Naive B cell (primary cell): ENCODE results near the gene TMEM198. TPM values are rescaled to one million over a fixed set of nuclear protein-coding genes. Genes with fewer than 3 reads are reported as not detected.

Experiments used
- ATAC-seq, 2 donors: fragments of 150-1000 bp; cut with Tn5 transposase; 2 replicates each; pipeline ENCODE4 v1.10.0; 2021; ENCODE audit warnings: low read depth in 2 of 2, mild to moderate bottlenecking in 2 of 2, moderate library complexity in 2 of 2
- DNase-seq: peaks from one replicate; pipeline ENCODE4 v3.0.0; 2022
- H3K27ac Mint-ChIP-seq, 6 donors: one replicate each; pipeline ENCODE4 v1.8.0; 2020 to 2022; ENCODE audit warnings: mild to moderate bottlenecking in 6 of 6, mixed read lengths in 6 of 6, moderate library complexity in 5 of 6, inconsistent platforms in 2 of 6
- H3K27me3 Mint-ChIP-seq, 3 donors: one replicate each; pipeline ENCODE4 v1.8.0; 2021 to 2022; ENCODE audit warnings: mixed read lengths in 3 of 3, mild to moderate bottlenecking in 1 of 3
- H3K36me3 Mint-ChIP-seq, 2 donors: one replicate each; pipeline ENCODE4 v1.8.0; 2020 to 2022; ENCODE audit warnings: mixed read lengths in 2 of 2, inconsistent platforms in 1 of 2, mild to moderate bottlenecking in 1 of 2
- H3K4me1 Mint-ChIP-seq, 3 donors: one replicate each; pipeline ENCODE4 v1.8.0; 2020 to 2022; ENCODE audit warnings: mixed read lengths in 3 of 3, inconsistent platforms in 1 of 3, mild to moderate bottlenecking in 1 of 3, moderate library complexity in 1 of 3
- H3K4me3 Mint-ChIP-seq, 8 donors: one replicate each; pipeline ENCODE4 v1.8.0; 2020 to 2022; ENCODE audit warnings: mild to moderate bottlenecking in 8 of 8, mixed read lengths in 8 of 8, moderate library complexity in 8 of 8, inconsistent platforms in 2 of 8
- H3K9me3 Mint-ChIP-seq, 7 donors: one replicate each; pipeline ENCODE4 v1.8.0; 2020 to 2022; ENCODE audit warnings: mixed read lengths in 7 of 7, mild to moderate bottlenecking in 5 of 7, inconsistent platforms in 2 of 7, moderate library complexity in 1 of 7
- polyA plus RNA-seq, 6 donors: library from polyadenylated mRNA; unstranded; fragments of 300-500 nt; fragmentation: Illumina TruSeq; gene quantifications; one replicate each; pipeline ENCODE4 v1.2.3, GENCODE V29; 2021; ENCODE audit warnings: low read depth in 6 of 6

TMEM198 gene
- polyA plus RNA-seq, 6 donors from 2014 or later, result 1.2 TPM; not detected in 5

DNA sequence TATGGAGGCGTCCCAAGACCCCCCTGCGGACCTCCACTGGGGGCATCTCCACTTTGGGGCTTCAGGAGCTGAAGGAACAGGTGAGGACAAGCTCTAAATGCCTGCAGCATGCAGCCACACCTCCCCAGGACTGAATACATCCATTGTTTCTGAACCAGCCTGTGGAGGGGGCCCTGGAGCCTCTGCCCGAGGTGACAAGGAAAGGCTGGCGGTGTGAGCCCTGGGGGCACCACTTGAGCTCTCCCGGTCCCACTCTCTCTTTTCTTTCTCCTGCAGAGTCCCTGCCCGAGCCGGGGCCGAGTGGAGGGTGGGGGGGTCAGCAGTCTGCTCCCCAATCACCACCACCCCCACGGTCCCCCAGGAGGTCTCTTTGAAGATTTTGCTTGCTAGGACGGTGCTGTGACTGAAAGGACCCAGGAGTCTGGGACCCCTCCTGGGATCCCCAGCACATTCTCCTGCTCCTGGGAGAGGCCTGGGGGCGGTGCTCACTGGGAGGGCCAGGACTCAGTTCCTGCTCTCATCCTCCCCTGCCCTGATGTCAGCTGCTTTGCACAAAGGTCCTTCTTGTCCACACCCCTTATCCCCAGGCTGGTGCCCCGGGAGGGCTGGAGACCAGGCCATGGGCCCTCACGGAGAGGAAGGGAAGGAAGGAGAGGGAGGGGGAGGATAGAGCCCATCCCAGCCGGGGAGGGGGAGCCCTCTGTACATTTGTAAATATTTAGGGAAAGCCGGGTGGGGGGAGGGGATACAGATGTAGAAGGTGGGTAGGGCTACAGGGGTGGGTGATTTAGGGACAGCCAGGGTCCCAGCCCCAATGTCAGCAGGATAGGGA is 6.0 kb upstream of the TMEM198 start:
- DNase-seq, result no peak
- Mint-ChIP-seq H3K4me1 (peaks cover 5 to 18% (median 10%) of the 10 kb centered on the region in 3 donors), H3K4me3 (no peak overlapping the region), H3K36me3 (no peaks in the 10 kb centered on the region), H3K27me3 (peaks cover 25 to 84% (median 64%) of the 10 kb centered on the region in 3 donors), H3K9me3 (no peaks in the 10 kb centered on the region), H3K27ac (no peak overlapping the region)
- no peak for ATAC-seq

DNA sequence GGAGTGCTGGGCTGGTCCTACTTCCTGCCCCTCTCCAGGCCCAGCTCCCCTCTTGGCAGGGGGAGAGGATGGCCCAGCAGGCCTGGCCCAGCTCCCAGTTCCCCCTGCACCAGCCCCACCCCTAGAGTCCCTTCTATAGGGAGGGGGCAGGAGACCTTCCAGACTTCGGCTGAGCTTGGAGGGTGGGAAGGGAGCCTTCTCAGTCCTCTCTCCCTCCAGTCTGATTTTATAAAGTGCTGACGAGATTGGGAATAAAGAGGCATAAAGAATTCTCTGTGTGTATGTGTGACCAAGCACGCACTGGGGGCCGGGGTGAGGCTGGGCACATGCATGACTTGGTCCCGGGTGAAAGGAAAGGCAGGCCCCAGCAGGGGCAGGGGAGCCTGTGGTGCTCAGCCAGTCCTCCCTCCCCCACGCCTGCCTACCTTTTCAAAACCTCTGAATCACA is 5.3 kb upstream of the TMEM198 start:
- H3K27me3 Mint-ChIP-seq, result peaks cover 21 to 80% (median 57%) of the 10 kb centered on the region in 3 donors
- DNase-seq, result no peak
- peak overlapping the region in 1 of 8 donors; percentile 35 for H3K4me3 Mint-ChIP-seq
- ATAC-seq, result no peak
- H3K4me1 Mint-ChIP-seq, result peaks cover 7 to 18% (median 11%) of the 10 kb centered on the region in 3 donors
- no peak overlapping the region for H3K27ac Mint-ChIP-seq
- no peaks in the 10 kb centered on the region for H3K9me3 Mint-ChIP-seq
- H3K36me3 Mint-ChIP-seq, result no peaks in the 10 kb centered on the region

DNA sequence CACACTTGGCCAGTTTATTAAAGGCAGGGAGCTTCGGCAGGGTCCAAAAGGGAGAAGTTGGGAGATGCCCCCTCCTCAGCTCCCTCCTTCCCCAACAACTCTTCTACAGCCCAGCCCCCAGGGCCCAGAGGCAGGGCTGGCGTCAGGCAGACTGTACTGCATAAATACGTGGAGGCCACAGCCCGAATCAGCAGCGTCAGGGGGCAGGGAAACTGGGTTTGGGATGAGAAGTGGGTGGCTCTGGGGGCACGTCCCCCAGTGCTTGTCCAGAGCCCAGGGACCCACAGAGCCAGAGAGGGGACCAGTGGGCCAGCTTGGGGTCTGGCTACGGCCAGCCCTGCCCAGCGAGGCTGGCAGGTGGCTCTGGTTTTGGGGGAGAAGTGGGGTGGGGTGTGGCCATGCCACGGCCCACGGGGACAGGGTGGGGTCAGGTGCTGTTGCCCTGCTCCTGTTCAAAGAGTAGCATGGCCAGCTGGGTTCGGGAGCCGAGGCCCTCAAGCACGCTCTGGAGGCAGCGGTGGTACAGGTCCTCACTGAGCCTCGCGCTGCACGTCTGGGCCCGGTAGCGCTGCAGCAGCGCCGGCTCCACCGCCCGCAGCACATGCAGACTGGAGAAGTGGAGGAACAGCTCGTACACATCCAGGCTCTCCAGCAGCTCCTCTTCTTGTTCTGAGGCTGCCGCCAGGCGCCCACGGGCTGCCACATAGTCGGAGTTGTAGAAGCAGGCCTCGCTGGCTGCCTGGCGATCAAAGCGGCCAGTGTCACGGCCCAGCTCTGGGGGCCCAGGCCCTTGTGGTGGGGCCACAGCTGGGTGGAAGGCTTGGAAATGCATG is 4.7 kb upstream of the TMEM198 start:
- Mint-ChIP-seq H3K36me3 (no peaks in the 10 kb centered on the region), H3K4me3 (peak overlapping the region in 1 of 8 donors; percentile 56), H3K27ac (no peak overlapping the region), H3K4me1 (peaks cover 8 to 19% (median 12%) of the 10 kb centered on the region in 3 donors), H3K9me3 (no peaks in the 10 kb centered on the region), H3K27me3 (peaks cover 19 to 79% (median 54%) of the 10 kb centered on the region in 3 donors)
- no peak for ATAC-seq
- DNase-seq, result no peak

DNA sequence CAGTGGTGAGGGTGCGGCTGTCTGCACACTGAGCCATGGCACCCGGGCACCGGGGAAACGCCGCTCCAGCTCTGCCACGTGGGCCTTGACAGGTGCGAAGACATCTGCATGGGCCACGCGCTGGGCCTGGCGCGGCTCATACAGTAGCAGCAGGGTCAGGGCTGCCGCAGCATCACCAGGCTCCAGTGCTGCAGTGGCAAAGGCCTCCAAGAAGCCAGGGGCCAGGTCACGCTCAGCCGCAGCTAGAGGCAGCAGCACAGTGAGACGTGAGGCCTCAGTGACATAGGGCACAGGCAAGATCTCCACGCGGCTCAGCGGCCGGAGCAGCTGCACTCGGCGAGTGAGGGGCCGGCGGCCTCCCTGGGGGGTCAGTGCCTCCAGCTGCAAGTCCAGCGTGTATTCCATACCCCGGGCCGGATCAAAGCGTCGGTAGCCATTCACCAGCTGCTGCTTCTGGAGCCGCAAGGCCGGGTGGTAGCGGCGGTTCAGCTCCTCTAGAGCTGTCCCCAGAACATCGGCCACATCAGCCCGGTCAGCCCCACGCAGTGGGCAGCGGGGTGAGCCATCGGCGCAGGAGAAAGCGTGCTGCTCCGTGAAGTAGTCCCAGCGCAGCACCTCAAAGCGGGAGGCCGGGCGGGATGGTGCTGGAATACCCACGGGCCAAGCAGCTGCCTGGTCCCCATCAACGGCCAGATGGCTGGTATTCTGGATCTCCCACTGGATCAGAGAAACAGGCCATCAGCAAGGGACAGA is 3.7 kb upstream of the TMEM198 start:
- DNase-seq (no peak), ATAC-seq (no peak)
- Mint-ChIP-seq H3K36me3 (no peaks in the 10 kb centered on the region), H3K4me3 (peak overlapping the region in 1 of 8 donors; percentile 52), H3K4me1 (peaks cover 17 to 28% (median 20%) of the 10 kb centered on the region in 3 donors), H3K27me3 (peaks cover 23 to 86% (median 61%) of the 10 kb centered on the region in 3 donors), H3K9me3 (peaks cover 0 to 3% (median 0%) of the 10 kb centered on the region in 7 donors), H3K27ac (peak overlapping the region in 1 of 6 donors; percentile 66)

DNA sequence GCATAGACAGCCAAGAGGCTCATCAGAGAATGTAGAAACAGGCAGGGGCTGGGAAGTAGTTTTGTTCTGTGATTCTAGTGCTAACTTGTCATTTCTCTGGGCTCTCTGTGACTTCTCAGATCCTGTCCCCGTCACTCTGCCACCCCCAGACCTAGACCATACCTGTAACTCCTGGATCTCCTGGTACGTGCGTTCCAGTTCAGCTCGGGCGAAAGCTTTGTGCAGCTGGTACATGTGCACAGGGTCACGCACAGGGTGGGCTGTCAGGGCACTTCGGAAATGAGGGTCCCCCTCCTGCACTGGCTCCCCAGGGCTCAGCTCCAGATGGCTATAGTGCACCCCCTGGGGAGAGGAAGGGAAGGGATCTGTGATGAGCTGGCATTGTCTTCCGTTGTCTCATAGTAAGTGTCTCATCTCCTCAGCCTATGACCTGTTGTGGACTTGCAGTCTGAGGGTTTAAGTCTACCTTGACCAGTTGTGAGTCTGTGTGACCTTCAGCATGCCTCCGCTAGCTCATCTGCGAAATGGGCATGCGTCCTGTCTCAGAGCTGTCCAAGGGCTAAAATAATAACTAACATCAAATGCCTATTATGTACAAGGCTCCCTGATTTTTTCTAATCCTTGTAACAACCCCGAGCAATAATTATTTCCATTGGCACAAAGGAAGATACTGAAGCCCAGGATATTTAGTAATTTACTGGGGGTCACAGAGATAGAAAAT is 2.9 kb upstream of the TMEM198 start:
- no peak for DNase-seq

DNA sequence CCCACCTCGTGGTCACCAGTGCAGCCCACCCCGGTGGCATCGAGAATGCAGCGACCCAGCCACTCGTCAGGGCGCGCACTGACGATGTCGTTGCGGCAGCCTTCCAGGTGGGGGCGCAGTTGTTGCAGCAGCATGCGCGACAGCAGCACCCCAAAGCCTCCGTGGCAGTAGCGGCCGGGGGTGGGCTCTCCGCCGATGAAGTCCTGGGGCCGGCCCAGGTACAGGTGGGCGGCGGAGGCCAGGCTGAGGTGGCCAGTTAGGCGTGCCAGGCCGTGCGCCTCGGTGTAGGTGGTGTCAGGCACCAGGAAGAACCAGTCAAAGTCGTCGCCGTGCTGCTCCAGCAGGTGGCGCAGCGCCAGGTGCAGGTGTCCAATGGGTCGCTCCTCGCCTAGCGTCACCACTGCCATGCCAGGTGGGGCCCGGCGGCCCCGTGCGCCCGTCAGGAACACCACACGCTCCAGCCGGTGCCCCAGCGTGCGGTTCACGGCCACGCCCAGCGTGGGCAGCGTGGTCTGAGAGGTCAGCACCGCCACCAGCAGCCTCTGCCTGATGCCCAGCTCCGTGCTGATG is 2.1 kb upstream of the TMEM198 start:
- Mint-ChIP-seq H3K4me1 (peaks cover 17 to 28% (median 21%) of the 10 kb centered on the region in 3 donors), H3K27me3 (peaks cover 28 to 86% (median 61%) of the 10 kb centered on the region in 3 donors), H3K36me3 (no peaks in the 10 kb centered on the region), H3K27ac (no peak overlapping the region), H3K9me3 (peaks cover 0 to 5% (median 0%) of the 10 kb centered on the region in 7 donors), H3K4me3 (peak overlapping the region in 7 of 8 donors; percentile 5 to 82 (median 47))
- ATAC-seq (peak; percentile 57 to 61), DNase-seq (peak; percentile 80)

More for the DNA sequence above, 2.9 kb upstream of the TMEM198 start:
- peak overlapping the region in 1 of 6 donors; percentile 27 for H3K27ac Mint-ChIP-seq
- peaks cover 17 to 28% (median 17%) of the 10 kb centered on the region in 3 donors for H3K4me1 Mint-ChIP-seq
- H3K36me3 Mint-ChIP-seq, result no peaks in the 10 kb centered on the region
- peaks cover 0 to 3% (median 0%) of the 10 kb centered on the region in 7 donors for H3K9me3 Mint-ChIP-seq
- peak overlapping the region in 7 of 8 donors; percentile 4 to 82 (median 47) for H3K4me3 Mint-ChIP-seq
- peaks cover 26 to 86% (median 61%) of the 10 kb centered on the region in 3 donors for H3K27me3 Mint-ChIP-seq
- ATAC-seq, result no peak

DNA sequence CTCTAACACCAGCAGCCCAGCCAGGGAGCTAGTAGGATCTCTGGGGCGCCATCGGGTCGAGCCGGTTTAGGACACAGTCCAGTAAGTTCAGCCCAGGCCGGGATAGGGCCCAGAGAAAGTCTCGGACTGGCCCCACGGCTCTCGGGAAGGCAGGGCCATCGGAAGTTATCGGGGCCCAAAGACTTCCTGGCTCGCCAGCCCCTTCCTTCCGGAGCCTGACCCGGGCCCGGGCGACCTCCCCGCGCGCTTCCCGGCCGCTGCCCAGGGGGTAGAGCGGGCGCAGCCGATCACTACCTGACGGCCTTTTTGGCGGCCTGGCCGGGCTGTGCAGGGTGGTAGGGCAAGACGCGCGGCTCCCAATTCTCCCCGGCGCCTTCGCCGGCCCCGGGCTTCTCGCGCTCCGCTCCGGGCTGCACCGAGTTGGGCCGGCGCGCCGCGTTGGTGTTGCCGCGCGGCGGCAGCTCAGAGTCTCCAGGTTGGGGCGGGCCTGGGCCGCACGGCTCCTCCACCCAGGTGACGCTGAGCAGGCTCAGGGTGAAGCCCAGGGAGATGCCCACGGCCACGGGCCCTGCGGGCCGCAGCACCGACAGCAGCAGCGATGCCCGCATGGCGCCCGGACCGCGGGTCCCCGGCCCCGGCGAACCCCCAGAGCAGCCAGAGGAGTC is 765 bp upstream of the TMEM198 start:
- H3K4me3 Mint-ChIP-seq, result peak overlapping the region; percentile 75 to 92 (median 84)
- H3K9me3 Mint-ChIP-seq, result peaks cover 0 to 10% (median 0%) of the 10 kb centered on the region in 7 donors
- H3K36me3 Mint-ChIP-seq, result peaks cover 0 to 7% of the 10 kb centered on the region in 2 donors
- ATAC-seq (peak; percentile 39 to 45), DNase-seq (peak; percentile 15)
- H3K27me3 Mint-ChIP-seq, result peaks cover 34 to 84% (median 63%) of the 10 kb centered on the region in 3 donors
- peaks cover 17 to 28% (median 21%) of the 10 kb centered on the region in 3 donors for H3K4me1 Mint-ChIP-seq
- peak overlapping the region in 1 of 6 donors; percentile 86 for H3K27ac Mint-ChIP-seq

DNA sequence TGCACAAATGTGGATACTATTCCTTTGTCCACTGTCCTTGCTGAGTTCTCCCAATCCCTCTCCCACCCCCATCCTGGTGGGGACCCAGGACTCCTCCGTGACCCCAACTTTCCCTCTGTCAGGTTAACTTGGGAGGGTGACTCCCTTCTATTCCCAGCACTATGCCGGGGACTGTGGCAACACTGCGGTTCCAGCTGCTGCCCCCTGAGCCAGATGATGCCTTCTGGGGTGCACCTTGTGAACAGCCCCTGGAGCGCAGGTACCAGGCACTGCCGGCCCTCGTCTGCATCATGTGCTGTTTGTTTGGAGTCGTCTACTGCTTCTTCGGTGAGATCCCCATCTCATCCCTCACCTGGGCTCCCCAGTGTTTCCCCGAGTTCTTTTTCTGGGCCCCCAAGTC is 739 bp downstream of the TMEM198 start:
- peak overlapping the region; percentile 75 to 89 (median 84) for H3K4me3 Mint-ChIP-seq
- peak overlapping the region in 2 of 6 donors; percentile 2 to 56 for H3K27ac Mint-ChIP-seq
- H3K27me3 Mint-ChIP-seq, result peaks cover 43 to 86% (median 65%) of the 10 kb centered on the region in 3 donors
- peaks cover 17 to 28% (median 24%) of the 10 kb centered on the region in 3 donors for H3K4me1 Mint-ChIP-seq
- H3K36me3 Mint-ChIP-seq, result peaks cover 0 to 7% of the 10 kb centered on the region in 2 donors
- peaks cover 0 to 10% (median 0%) of the 10 kb centered on the region in 7 donors for H3K9me3 Mint-ChIP-seq
- DNase-seq, result no peak
- no peak for ATAC-seq

DNA sequence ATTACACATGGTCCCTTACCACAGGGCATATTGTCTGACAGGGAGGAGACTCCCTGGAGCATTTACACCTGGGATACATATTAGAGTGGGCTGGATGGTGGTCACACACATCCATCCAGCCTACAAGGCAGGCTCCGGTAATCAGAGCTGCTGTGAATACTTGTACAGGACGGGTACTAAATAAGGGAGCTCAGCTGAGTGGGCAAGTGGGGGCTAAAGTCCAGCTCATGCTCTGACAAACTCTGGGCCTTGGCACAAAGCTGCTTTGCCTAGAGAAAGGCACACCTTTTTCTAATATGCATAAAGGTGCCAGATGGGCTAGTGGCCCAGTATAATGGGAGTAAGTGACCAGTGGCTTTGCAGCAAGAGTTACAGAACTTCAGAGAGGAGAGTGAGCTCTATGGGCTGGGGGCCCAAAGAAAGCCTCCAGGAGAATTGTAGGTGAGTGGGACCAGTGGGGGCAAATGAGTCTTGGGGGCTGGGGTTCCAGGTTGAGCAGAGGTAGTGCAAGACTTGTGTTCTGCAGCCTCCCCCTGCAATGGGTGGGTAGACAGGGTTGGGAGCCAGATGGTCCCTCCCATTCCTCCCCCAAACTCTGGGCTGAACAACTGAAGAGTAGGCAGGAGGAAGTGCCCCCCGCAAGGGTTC is 1.6 kb downstream of the TMEM198 start:
- no peak for DNase-seq
- peak overlapping the region in 3 of 8 donors; percentile 44 to 79 (median 75) for H3K4me3 Mint-ChIP-seq
- H3K4me1 Mint-ChIP-seq, result peaks cover 17 to 25% (median 24%) of the 10 kb centered on the region in 3 donors
- ATAC-seq, result no peak
- peaks cover 0 to 7% of the 10 kb centered on the region in 2 donors for H3K36me3 Mint-ChIP-seq
- H3K9me3 Mint-ChIP-seq, result peaks cover 0 to 10% (median 0%) of the 10 kb centered on the region in 7 donors
- H3K27ac Mint-ChIP-seq, result peak overlapping the region in 1 of 6 donors; percentile 46
- peaks cover 43 to 87% (median 70%) of the 10 kb centered on the region in 3 donors for H3K27me3 Mint-ChIP-seq

DNA sequence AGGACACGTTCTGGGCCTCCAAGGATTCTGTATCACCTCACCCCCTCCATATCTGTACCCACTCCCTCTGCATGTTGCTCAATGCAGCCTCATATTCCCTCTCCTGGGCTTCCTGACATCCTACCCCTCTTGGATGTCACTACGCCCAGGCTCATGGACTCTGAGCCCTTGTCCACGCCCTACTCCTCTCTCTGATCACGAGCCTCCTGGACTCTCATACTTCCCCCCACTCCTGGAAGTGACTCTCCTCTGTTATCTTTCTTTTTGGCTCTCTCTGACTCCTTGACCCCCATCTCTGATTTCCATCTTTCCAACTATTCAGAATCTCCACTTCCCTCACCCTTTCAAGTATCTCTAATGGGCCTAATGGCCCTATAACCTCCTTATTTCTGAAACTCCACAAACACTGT is 2.1 kb downstream of the TMEM198 start:
- H3K36me3 Mint-ChIP-seq, result peaks cover 0 to 7% of the 10 kb centered on the region in 2 donors
- ATAC-seq, result no peak
- DNase-seq, result no peak
- H3K4me1 Mint-ChIP-seq, result peaks cover 20 to 25% (median 24%) of the 10 kb centered on the region in 3 donors
- H3K9me3 Mint-ChIP-seq, result peaks cover 0 to 10% (median 0%) of the 10 kb centered on the region in 7 donors
- H3K4me3 Mint-ChIP-seq, result peak overlapping the region in 4 of 8 donors; percentile 23 to 55 (median 44)
- peaks cover 43 to 87% (median 73%) of the 10 kb centered on the region in 3 donors for H3K27me3 Mint-ChIP-seq
- peak overlapping the region in 1 of 6 donors; percentile 18 for H3K27ac Mint-ChIP-seq

DNA sequence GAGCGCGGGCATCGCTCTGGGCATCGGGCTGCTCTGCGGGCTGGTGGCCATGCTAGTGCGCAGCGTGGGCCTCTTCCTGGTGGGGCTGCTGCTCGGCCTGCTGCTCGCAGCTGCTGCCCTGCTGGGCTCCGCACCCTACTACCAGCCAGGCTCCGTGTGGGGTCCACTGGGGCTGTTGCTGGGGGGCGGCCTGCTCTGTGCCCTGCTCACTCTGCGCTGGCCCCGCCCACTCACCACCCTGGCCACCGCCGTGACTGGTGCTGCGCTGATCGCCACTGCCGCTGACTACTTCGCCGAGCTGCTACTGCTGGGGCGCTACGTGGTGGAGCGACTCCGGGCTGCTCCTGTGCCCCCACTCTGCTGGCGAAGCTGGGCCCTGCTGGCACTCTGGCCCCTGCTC is 3.8 kb downstream of the TMEM198 start:
- Mint-ChIP-seq H3K4me1 (peaks cover 19 to 27% (median 26%) of the 10 kb centered on the region in 3 donors), H3K27ac (no peak overlapping the region), H3K27me3 (peaks cover 36 to 83% (median 81%) of the 10 kb centered on the region in 3 donors), H3K4me3 (no peak overlapping the region), H3K36me3 (peaks cover 0 to 7% of the 10 kb centered on the region in 2 donors), H3K9me3 (peaks cover 0 to 10% (median 0%) of the 10 kb centered on the region in 7 donors)
- no peak for ATAC-seq
- no peak for DNase-seq
